NCI-H2227 (cell line): ENCODE data around the gene MTNR1B.
A peak's percentile ranks its signal among the peaks of the same experiment; 100 is the strongest.

Experiments
- DNase-seq: peaks from one replicate; lab custom pipeline; 2025; ENCODE audit not compliant: unreplicated experiment; lab: John Stamatoyannopoulos, UW

The MTNR1B gene

GRCh38 chr11:92969634-92970347, at the start of gene MTNR1B:
TSS of gene MTNR1B (plus strand) at chr11:92969651. CDS start at chr11:92969726, 75 bp downstream.
- peak; percentile 3 for DNase-seq

GRCh38 chr11:92920331-92920730, 49.1 kb upstream of the MTNR1B start:
- DNase-seq: no peak

GRCh38 chr11:92922731-92923130, 46.7 kb upstream of the MTNR1B start:
- DNase-seq: no peak

- DNase-seq: no peak
Observed at GRCh38 chr11:92929246-92929645, 40.2 kb upstream of the MTNR1B start.

- no peak for DNase-seq
Observed at GRCh38 chr11:92929653-92930052, 39.8 kb upstream of the MTNR1B start.

- DNase-seq: no peak
Observed at GRCh38 chr11:92931746-92932422, 37.6 kb upstream of the MTNR1B start.

GRCh38 chr11:92939305-92939704, 30.1 kb upstream of the MTNR1B start:
- no peak for DNase-seq

- DNase-seq: peak; percentile 3
Observed at GRCh38 chr11:92941676-92942571, 27.5 kb upstream of the MTNR1B start.

GRCh38 chr11:92946707-92947106, 22.7 kb upstream of the MTNR1B start:
- DNase-seq: no peak

- no peak for DNase-seq
Observed at GRCh38 chr11:92948116-92948515, 21.3 kb upstream of the MTNR1B start.

- no peak for DNase-seq
Observed at GRCh38 chr11:92954003-92954402, 15.4 kb upstream of the MTNR1B start.

- no peak for DNase-seq
Observed at GRCh38 chr11:92955860-92956259, 13.6 kb upstream of the MTNR1B start.

- no peak for DNase-seq
Observed at GRCh38 chr11:92960886-92961285, 8.6 kb upstream of the MTNR1B start.

- DNase-seq: no peak
Observed at GRCh38 chr11:92962446-92962845, 7.0 kb upstream of the MTNR1B start.

GRCh38 chr11:92964471-92964870, 5.0 kb upstream of the MTNR1B start:
- DNase-seq: no peak

GRCh38 chr11:92965196-92965595, 4.3 kb upstream of the MTNR1B start:
- no peak for DNase-seq

GRCh38 chr11:92967178-92967577, 2.3 kb upstream of the MTNR1B start:
- DNase-seq: no peak

GRCh38 chr11:92967867-92968266, 1.6 kb upstream of the MTNR1B start:
- DNase-seq: no peak

- DNase-seq: no peak
Observed at GRCh38 chr11:92969293-92969633, 188 bp upstream of the MTNR1B start.

- DNase-seq: no peak
Observed at GRCh38 chr11:92972248-92972647, 2.8 kb downstream of the MTNR1B start.

GRCh38 chr11:92975285-92975684, 5.8 kb downstream of the MTNR1B start:
- DNase-seq: no peak

GRCh38 chr11:92976681-92977080, 7.2 kb downstream of the MTNR1B start:
- DNase-seq: no peak
